ENCODE results near the gene ABCC1. TPM values are rescaled to one million over a fixed set of nuclear protein-coding genes. Genes with fewer than 3 reads are reported as not detected.

Gene ABCC1
- polyA plus RNA-seq, 1 donor (not counting 4 experiments of a cell fraction or from before 2014, with no cell fraction given) = 19.4 TPM

- Histone ChIP-seq H3K9me1 (ENCODE audit: control insufficient read depth, extremely low read depth, insufficient read depth, low read length) (no peaks in the 10 kb centered on the region), H3K4me2 (ENCODE audit: control insufficient read depth, extremely low read depth, insufficient read depth, low read depth, low read length) (no peak overlapping the region), H3K27ac (ENCODE audit: control insufficient read depth, insufficient read depth, low read length) (no peak overlapping the region), H3K36me3 (ENCODE audit: control insufficient read depth in 2 of 2, extremely low read depth in 1 of 2, insufficient read depth in 2 of 2, low read length in 2 of 2) (peaks cover 31 to 33% of the 10 kb centered on the region in 2 experiments), H3K9ac (ENCODE audit: control insufficient read depth, extremely low read depth, insufficient read depth, low read length) (no peak overlapping the region), H3K9me3 (ENCODE audit: control insufficient read depth, low read depth, low read length) (peaks cover 5% of the 10 kb centered on the region), H3K4me1 (ENCODE audit: control insufficient read depth, extremely low read depth, insufficient read depth, low read length) (no peaks in the 10 kb centered on the region), H4K20me1 (ENCODE audit: control insufficient read depth, extremely low read depth, insufficient read depth, low read length) (no peaks in the 10 kb centered on the region), H2AFZ (ENCODE audit: control insufficient read depth, low read length) (no peak overlapping the region), H3K4me3 (ENCODE audit: control insufficient read depth in 2 of 3, extremely low read depth in 1 of 3, insufficient read depth in 2 of 3, low read depth in 1 of 3, low read length in 3 of 3) (no peak overlapping the region), H3K79me2 (ENCODE audit: control insufficient read depth, insufficient read depth, low read length) (no peaks in the 10 kb centered on the region), H3K27me3 (ENCODE audit: control insufficient read depth, extremely low read depth, insufficient read depth, low read length) (no peaks in the 10 kb centered on the region)
- TF ChIP-seq EZH2 (IDR thresholded peaks at IDR 0.05; ENCODE audit: low read length) (no peak), CTCF (optimal IDR thresholded peaks at IDR 0.05 in 1 of 3, IDR thresholded peaks at IDR 0.05 in 1 of 3, conservative IDR thresholded peaks at IDR 0.05 in 1 of 3; ENCODE audit: extremely low read depth in 1 of 3, insufficient read depth in 2 of 3, low read length in 3 of 3) (no peak)
- dilution Hi-C loops (cut with MboI; ENCODE audit: extremely low pct_ligation_motif_present, low sequenced_read_pairs) = no loop called here
- FAIRE-seq = no peak
- DNase-seq (ENCODE audit: low read depth, low spot score) = no peak
These were observed 171.2 kb downstream of the ABCC1 start for GRCh38 chr16:16120382-16121184.

- Histone ChIP-seq H2AFZ (ENCODE audit: control insufficient read depth, low read length) (no peak overlapping the region), H3K36me3 (ENCODE audit: control insufficient read depth in 2 of 2, extremely low read depth in 1 of 2, insufficient read depth in 2 of 2, low read length in 2 of 2) (peaks cover 31 to 33% of the 10 kb centered on the region in 2 experiments), H3K9ac (ENCODE audit: control insufficient read depth, extremely low read depth, insufficient read depth, low read length) (no peak overlapping the region), H4K20me1 (ENCODE audit: control insufficient read depth, extremely low read depth, insufficient read depth, low read length) (no peaks in the 10 kb centered on the region), H3K79me2 (ENCODE audit: control insufficient read depth, insufficient read depth, low read length) (no peaks in the 10 kb centered on the region), H3K4me1 (ENCODE audit: control insufficient read depth, extremely low read depth, insufficient read depth, low read length) (no peaks in the 10 kb centered on the region), H3K27me3 (ENCODE audit: control insufficient read depth, extremely low read depth, insufficient read depth, low read length) (no peaks in the 10 kb centered on the region), H3K27ac (ENCODE audit: control insufficient read depth, insufficient read depth, low read length) (no peak overlapping the region), H3K9me1 (ENCODE audit: control insufficient read depth, extremely low read depth, insufficient read depth, low read length) (no peaks in the 10 kb centered on the region), H3K4me2 (ENCODE audit: control insufficient read depth, extremely low read depth, insufficient read depth, low read depth, low read length) (no peak overlapping the region), H3K9me3 (ENCODE audit: control insufficient read depth, low read depth, low read length) (peaks cover 5% of the 10 kb centered on the region), H3K4me3 (ENCODE audit: control insufficient read depth in 2 of 3, extremely low read depth in 1 of 3, insufficient read depth in 2 of 3, low read depth in 1 of 3, low read length in 3 of 3) (no peak overlapping the region)
- dilution Hi-C loops (cut with MboI; ENCODE audit: extremely low pct_ligation_motif_present, low sequenced_read_pairs) = no loop called here
- DNase-seq (ENCODE audit: low read depth, low spot score) (no peak), FAIRE-seq (no peak)
- TF ChIP-seq CTCF (optimal IDR thresholded peaks at IDR 0.05 in 1 of 3, IDR thresholded peaks at IDR 0.05 in 1 of 3, conservative IDR thresholded peaks at IDR 0.05 in 1 of 3; ENCODE audit: extremely low read depth in 1 of 3, insufficient read depth in 2 of 3, low read length in 3 of 3) = no peak
- TF ChIP-seq EZH2 (IDR thresholded peaks at IDR 0.05; ENCODE audit: low read length) = no peak
These were observed 171.8 kb downstream of the ABCC1 start for GRCh38 chr16:16121185-16121727.
